GM23338 (cell line): ENCODE measurements around the gene AGBL4. TPM values are rescaled to one million over a fixed set of nuclear protein-coding genes. Genes with fewer than 3 reads are reported as not detected.

ENCODE experiments used
- ATAC-seq: fragments of 200-7000 bp; cut with Tn5 transposase; 3 replicates; pipeline ENCODE4 v1.9.1; 2020
- DNase-seq: peaks from one replicate; pipeline ENCODE4 v3.0.0-alpha.2; 2015; ENCODE audit warnings: low spot score
- H2AFZ ChIP-seq: fragments of 200-600 bp; sonication (generic); 2 replicates; pipeline ENCODE4 v1.8.0; 2016; ENCODE audit warnings: antibody characterized with exemption, mild to moderate bottlenecking, moderate library complexity
- H3F3A ChIP-seq: fragments of 200-600 bp; sonication (generic); replicated peaks from 2 replicates; pipeline ENCODE4 v1.8.0; 2017; ENCODE audit warnings: antibody characterized with exemption, mixed run types, low read depth
- H3K27ac ChIP-seq: fragments of 200-600 bp; sonication (generic); 2 replicates; pipeline ENCODE4 v1.6.1; 2016; ENCODE audit warnings: low read depth
- H3K27me3 ChIP-seq: fragments of 200-600 bp; sonication (generic); 2 replicates; pipeline ENCODE4 v1.8.0; 2016; ENCODE audit warnings: mild to moderate bottlenecking, mixed run types, moderate library complexity; ENCODE audit not compliant: insufficient read depth
- H3K36me3 ChIP-seq: fragments of 200-600 bp; sonication (generic); 2 replicates; pipeline ENCODE4 v1.8.0; 2016; ENCODE audit warnings: mild to moderate bottlenecking; ENCODE audit not compliant: insufficient read depth
- H3K4me1 ChIP-seq: fragments of 200-600 bp; sonication (generic); 2 replicates; pipeline ENCODE4 v1.8.0; 2016; ENCODE audit warnings: mild to moderate bottlenecking, moderate library complexity; ENCODE audit not compliant: insufficient read depth
- H3K4me2 ChIP-seq: fragments of 200-600 bp; sonication (generic); 2 replicates; pipeline ENCODE4 v1.7.1; 2017; ENCODE audit warnings: mixed run types
- H3K4me3 ChIP-seq: fragments of 200-600 bp; sonication (generic); 2 replicates; pipeline ENCODE4 v1.6.1; 2016; ENCODE audit warnings: mixed run types
- H3K79me2 ChIP-seq: fragments of 200-600 bp; sonication (generic); replicated peaks from 2 replicates; pipeline ENCODE4 v1.8.0; 2017; ENCODE audit warnings: mild to moderate bottlenecking; ENCODE audit not compliant: insufficient read depth
- H3K9me2 ChIP-seq: fragments of 200-600 bp; sonication (generic); 2 replicates; pipeline ENCODE4 v1.8.0; 2017; ENCODE audit not compliant: insufficient read depth
- H4K20me1 ChIP-seq: fragments of 200-600 bp; sonication (generic); replicated peaks from 2 replicates; pipeline ENCODE4 v1.8.0; 2017; ENCODE audit warnings: mild to moderate bottlenecking; ENCODE audit not compliant: insufficient read depth
- H3K27ac Mint-ChIP-seq: 2 replicates; pipeline ENCODE4 v1.8.0; 2020; ENCODE audit warnings: inconsistent platforms, mild to moderate bottlenecking, moderate library complexity, mixed read lengths
- H3K27me3 Mint-ChIP-seq: 3 replicates; pipeline ENCODE4 v1.8.0; 2022; ENCODE audit warnings: low read depth, mild to moderate bottlenecking, moderate library complexity, mixed read lengths, inconsistent platforms; ENCODE audit not compliant: insufficient read depth, poor library complexity
- H3K36me3 Mint-ChIP-seq: 3 replicates; pipeline ENCODE4 v1.8.0; 2021; ENCODE audit warnings: low read depth, mild to moderate bottlenecking, inconsistent platforms, moderate library complexity, mixed read lengths
- H3K4me1 Mint-ChIP-seq: 3 replicates; pipeline ENCODE4 v1.8.0; 2020; ENCODE audit warnings: mild to moderate bottlenecking, inconsistent platforms, mixed read lengths
- H3K4me3 Mint-ChIP-seq: 3 replicates; pipeline ENCODE4 v1.8.0; 2021; ENCODE audit warnings: moderate library complexity, mild to moderate bottlenecking, inconsistent platforms, mixed read lengths
- H3K9me3 Mint-ChIP-seq: 3 replicates; pipeline ENCODE4 v1.8.0; 2020; ENCODE audit warnings: moderate library complexity, mild to moderate bottlenecking, inconsistent platforms, mixed read lengths
- CREB1 ChIP-seq: fragments of 250-450 bp; sonication (Bioruptor Pico); IDR thresholded peaks from 2 replicates; pipeline ENCODE4 v1.5.0; 2020; ENCODE audit warnings: low read depth, mild to moderate bottlenecking, moderate library complexity
- EZH2 ChIP-seq: fragments of 200-600 bp; sonication (generic); IDR thresholded peaks from one replicate; pipeline ENCODE4 v1.8.0; 2017; ENCODE audit warnings: antibody characterized with exemption, mild to moderate bottlenecking, low read depth; ENCODE audit not compliant: unreplicated experiment
- EZH2phosphoT487 ChIP-seq: fragments of 200-600 bp; sonication (generic); IDR thresholded peaks from one replicate; pipeline ENCODE4 v1.8.1; 2018; ENCODE audit warnings: antibody characterized with exemption; ENCODE audit not compliant: unreplicated experiment
- NANOG ChIP-seq: IDR thresholded peaks from 2 replicates; pipeline ENCODE4 v1.6.1; 2016; ENCODE audit warnings: antibody characterized with exemption, borderline replicate concordance
- POLR2AphosphoS5 ChIP-seq: IDR thresholded peaks from 2 replicates; pipeline ENCODE4 v1.6.1; 2016; ENCODE audit warnings: antibody characterized with exemption, low read depth
- polyA plus RNA-seq: library from polyadenylated mRNA; unstranded; fragments of >200 nt; fragmentation: Nextera tagmentation; extraction: Ambion mirVana; gene quantifications from 2 replicates; pipeline ENCODE4 v1.2.1, GENCODE V29; 2016
- total RNA-seq: library from RNA; depleted of rRNA; stranded (reverse); fragments of >200 nt; shearing (Covaris generic); gene quantifications from 2 replicates; pipeline ENCODE4 v1.2.3, GENCODE V29; 2014
- TF ChIP-seq, protein P1 (sequence below): IDR thresholded peaks from one replicate; pipeline ENCODE4 v1.6.1; 2018; ENCODE audit warnings: antibody characterized with exemption; ENCODE audit not compliant: unreplicated experiment
- TF ChIP-seq, protein P2 (sequence below): IDR thresholded peaks from 2 replicates; pipeline ENCODE4 v1.6.1; 2016; ENCODE audit warnings: antibody characterized with exemption
- TF ChIP-seq, protein P3 (sequence below), 2 experiments: fragments of 200-600 bp in 1 of 2; sonication (generic) in 1 of 2; conservative IDR thresholded peaks; 2 replicates each; pipeline versions ENCODE4 v1.5.1 to v1.6.1; 2016 to 2017; ENCODE audit warnings: antibody characterized with exemption in 2 of 2, low read depth in 2 of 2, mild to moderate bottlenecking in 2 of 2, moderate library complexity in 1 of 2

Gene AGBL4
- total and polyA plus RNA-seq, 2 experiments from 2014 or later: 0.91 to 1.5 TPM

DNA sequence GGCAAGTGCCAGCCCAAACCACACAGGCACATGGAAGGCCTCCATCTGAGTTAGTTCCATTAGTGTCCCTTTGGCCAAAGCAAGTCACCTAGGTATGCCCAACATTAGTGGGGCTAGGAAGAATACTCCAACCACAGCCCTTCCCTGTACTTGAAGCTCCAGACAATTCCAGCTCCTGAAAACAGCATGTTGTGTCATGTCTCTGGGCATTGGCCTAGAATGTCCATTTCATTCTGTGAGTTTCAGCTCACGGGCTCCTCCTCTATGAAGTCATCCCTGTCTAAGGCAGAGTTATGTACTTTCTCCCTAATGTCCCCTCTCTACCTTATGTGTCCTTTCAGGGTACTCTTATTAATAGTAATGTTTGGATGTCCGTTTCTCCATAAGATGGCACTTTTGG, 1455.3 kb downstream of the AGBL4 start (continued):
- TF ChIP-seq, protein P1, sequence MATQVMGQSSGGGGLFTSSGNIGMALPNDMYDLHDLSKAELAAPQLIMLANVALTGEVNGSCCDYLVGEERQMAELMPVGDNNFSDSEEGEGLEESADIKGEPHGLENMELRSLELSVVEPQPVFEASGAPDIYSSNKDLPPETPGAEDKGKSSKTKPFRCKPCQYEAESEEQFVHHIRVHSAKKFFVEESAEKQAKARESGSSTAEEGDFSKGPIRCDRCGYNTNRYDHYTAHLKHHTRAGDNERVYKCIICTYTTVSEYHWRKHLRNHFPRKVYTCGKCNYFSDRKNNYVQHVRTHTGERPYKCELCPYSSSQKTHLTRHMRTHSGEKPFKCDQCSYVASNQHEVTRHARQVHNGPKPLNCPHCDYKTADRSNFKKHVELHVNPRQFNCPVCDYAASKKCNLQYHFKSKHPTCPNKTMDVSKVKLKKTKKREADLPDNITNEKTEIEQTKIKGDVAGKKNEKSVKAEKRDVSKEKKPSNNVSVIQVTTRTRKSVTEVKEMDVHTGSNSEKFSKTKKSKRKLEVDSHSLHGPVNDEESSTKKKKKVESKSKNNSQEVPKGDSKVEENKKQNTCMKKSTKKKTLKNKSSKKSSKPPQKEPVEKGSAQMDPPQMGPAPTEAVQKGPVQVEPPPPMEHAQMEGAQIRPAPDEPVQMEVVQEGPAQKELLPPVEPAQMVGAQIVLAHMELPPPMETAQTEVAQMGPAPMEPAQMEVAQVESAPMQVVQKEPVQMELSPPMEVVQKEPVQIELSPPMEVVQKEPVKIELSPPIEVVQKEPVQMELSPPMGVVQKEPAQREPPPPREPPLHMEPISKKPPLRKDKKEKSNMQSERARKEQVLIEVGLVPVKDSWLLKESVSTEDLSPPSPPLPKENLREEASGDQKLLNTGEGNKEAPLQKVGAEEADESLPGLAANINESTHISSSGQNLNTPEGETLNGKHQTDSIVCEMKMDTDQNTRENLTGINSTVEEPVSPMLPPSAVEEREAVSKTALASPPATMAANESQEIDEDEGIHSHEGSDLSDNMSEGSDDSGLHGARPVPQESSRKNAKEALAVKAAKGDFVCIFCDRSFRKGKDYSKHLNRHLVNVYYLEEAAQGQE: no peak
- TF ChIP-seq NANOG (no peak), EZH2 (no peak), EZH2phosphoT487 (no peak), CREB1 (no peak)
- TF ChIP-seq, protein P2, sequence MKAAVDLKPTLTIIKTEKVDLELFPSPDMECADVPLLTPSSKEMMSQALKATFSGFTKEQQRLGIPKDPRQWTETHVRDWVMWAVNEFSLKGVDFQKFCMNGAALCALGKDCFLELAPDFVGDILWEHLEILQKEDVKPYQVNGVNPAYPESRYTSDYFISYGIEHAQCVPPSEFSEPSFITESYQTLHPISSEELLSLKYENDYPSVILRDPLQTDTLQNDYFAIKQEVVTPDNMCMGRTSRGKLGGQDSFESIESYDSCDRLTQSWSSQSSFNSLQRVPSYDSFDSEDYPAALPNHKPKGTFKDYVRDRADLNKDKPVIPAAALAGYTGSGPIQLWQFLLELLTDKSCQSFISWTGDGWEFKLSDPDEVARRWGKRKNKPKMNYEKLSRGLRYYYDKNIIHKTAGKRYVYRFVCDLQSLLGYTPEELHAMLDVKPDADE: no peak
- TF ChIP-seq, protein P3, sequence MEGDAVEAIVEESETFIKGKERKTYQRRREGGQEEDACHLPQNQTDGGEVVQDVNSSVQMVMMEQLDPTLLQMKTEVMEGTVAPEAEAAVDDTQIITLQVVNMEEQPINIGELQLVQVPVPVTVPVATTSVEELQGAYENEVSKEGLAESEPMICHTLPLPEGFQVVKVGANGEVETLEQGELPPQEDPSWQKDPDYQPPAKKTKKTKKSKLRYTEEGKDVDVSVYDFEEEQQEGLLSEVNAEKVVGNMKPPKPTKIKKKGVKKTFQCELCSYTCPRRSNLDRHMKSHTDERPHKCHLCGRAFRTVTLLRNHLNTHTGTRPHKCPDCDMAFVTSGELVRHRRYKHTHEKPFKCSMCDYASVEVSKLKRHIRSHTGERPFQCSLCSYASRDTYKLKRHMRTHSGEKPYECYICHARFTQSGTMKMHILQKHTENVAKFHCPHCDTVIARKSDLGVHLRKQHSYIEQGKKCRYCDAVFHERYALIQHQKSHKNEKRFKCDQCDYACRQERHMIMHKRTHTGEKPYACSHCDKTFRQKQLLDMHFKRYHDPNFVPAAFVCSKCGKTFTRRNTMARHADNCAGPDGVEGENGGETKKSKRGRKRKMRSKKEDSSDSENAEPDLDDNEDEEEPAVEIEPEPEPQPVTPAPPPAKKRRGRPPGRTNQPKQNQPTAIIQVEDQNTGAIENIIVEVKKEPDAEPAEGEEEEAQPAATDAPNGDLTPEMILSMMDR (conservative IDR thresholded peaks at IDR 0.05; ENCODE audit: low read depth in 2 of 2): no peak

DNA sequence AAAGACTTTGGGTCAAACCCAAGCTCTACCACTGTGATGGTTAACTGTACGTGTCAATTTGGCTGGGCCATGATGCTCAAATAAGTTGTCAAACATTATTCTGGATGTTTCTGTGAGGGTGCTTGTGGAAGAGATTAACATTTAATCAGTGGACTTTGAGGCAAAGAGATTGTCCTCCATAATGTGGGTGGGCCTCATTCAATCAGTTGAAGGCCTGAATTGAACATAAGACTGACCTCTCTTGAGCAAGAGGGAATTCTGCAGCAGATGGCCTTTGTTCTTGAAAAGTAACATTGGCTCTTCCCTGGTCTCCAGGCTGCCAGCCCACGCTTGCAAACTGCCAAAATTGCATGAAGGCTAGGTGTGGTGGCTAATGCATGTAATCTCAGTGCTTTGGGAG, 1457.3 kb downstream of the AGBL4 start:
- peaks cover 6% of the 10 kb centered on the region for H3K4me1 ChIP-seq
- no peak overlapping the region for H2AFZ ChIP-seq
- Mint-ChIP-seq H3K4me1 (peaks cover 6% of the 10 kb centered on the region), H3K36me3 (no peaks in the 10 kb centered on the region), H3K27ac (no peak overlapping the region), H3K4me3 (no peak overlapping the region), H3K9me3 (no peaks in the 10 kb centered on the region; the same call in 2 of the 3 replicates), H3K27me3 (no peaks in the 10 kb centered on the region)
- H3K4me3 ChIP-seq: no peak overlapping the region
- H3F3A ChIP-seq: no peaks in the 10 kb centered on the region
- no peaks in the 10 kb centered on the region for H4K20me1 ChIP-seq
- H3K36me3 ChIP-seq: no peaks in the 10 kb centered on the region
- ATAC-seq (no peak), DNase-seq (no peak)
- no peak overlapping the region for H3K27ac ChIP-seq
- no peaks in the 10 kb centered on the region for H3K79me2 ChIP-seq
- peaks cover 9% of the 10 kb centered on the region; the same call in 1 of the 2 replicates for H3K9me2 ChIP-seq
- H3K27me3 ChIP-seq: no peaks in the 10 kb centered on the region
- H3K4me2 ChIP-seq: no peak overlapping the region
- TF ChIP-seq, protein P1: no peak
- no peak for TF ChIP-seq CREB1
- TF ChIP-seq POLR2AphosphoS5: no peak
- no peak for TF ChIP-seq NANOG
- TF ChIP-seq EZH2phosphoT487: no peak
- TF ChIP-seq, protein P3 (conservative IDR thresholded peaks at IDR 0.05; ENCODE audit: low read depth in 2 of 2): no peak
